Measurements from ENCODE around the gene SCP2.

Gene SCP2

GRCh38 chr1:53075761-53076163, 148.7 kb downstream of the SCP2 start:
- Histone ChIP-seq H3K4me3 (ENCODE audit: low read length) (no peak overlapping the region), H3K79me2 (ENCODE audit: control insufficient read depth, low read length) (no peaks in the 10 kb centered on the region), H3K4me2 (ENCODE audit: low read length) (no peak overlapping the region), H3K9me3 (ENCODE audit: control insufficient read depth, insufficient read depth, low read length) (no peaks in the 10 kb centered on the region), H3F3A (ENCODE audit: control insufficient read depth, insufficient read depth) (no peaks in the 10 kb centered on the region), H3K27ac (ENCODE audit: low read depth, low read length) (no peak overlapping the region), H3K27me3 (ENCODE audit: control insufficient read depth, low read length) (no peaks in the 10 kb centered on the region), H3K36me3 (ENCODE audit: control insufficient read depth, low read length) (no peaks in the 10 kb centered on the region), H3K4me1 (ENCODE audit: control insufficient read depth, low read length) (no peaks in the 10 kb centered on the region), H3K9me2 (replicated peaks; ENCODE audit: control insufficient read depth, low read length) (no peaks in the 10 kb centered on the region), H4K20me1 (ENCODE audit: control insufficient read depth, insufficient read depth, low read depth, low read length) (no peaks in the 10 kb centered on the region)
- TF ChIP-seq, protein P1, sequence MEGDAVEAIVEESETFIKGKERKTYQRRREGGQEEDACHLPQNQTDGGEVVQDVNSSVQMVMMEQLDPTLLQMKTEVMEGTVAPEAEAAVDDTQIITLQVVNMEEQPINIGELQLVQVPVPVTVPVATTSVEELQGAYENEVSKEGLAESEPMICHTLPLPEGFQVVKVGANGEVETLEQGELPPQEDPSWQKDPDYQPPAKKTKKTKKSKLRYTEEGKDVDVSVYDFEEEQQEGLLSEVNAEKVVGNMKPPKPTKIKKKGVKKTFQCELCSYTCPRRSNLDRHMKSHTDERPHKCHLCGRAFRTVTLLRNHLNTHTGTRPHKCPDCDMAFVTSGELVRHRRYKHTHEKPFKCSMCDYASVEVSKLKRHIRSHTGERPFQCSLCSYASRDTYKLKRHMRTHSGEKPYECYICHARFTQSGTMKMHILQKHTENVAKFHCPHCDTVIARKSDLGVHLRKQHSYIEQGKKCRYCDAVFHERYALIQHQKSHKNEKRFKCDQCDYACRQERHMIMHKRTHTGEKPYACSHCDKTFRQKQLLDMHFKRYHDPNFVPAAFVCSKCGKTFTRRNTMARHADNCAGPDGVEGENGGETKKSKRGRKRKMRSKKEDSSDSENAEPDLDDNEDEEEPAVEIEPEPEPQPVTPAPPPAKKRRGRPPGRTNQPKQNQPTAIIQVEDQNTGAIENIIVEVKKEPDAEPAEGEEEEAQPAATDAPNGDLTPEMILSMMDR (IDR thresholded peaks at IDR 0.05; ENCODE audit: low read depth, low read length, poor library complexity, severe bottlenecking) = no peak
- TF ChIP-seq EZH2phosphoT487 (IDR thresholded peaks at IDR 0.05; ENCODE audit: borderline replicate concordance, low read length) = no peak

- no peaks in the 10 kb centered on the region for H3K36me3 ChIP-seq (ENCODE audit: control insufficient read depth, low read length)
- H4K20me1 ChIP-seq (ENCODE audit: control insufficient read depth, insufficient read depth, low read depth, low read length) = no peaks in the 10 kb centered on the region
- no peaks in the 10 kb centered on the region for H3F3A ChIP-seq (ENCODE audit: control insufficient read depth, insufficient read depth)
- no peak overlapping the region for H3K27ac ChIP-seq (ENCODE audit: low read depth, low read length)
- H3K9me2 ChIP-seq (replicated peaks; ENCODE audit: control insufficient read depth, low read length) = no peaks in the 10 kb centered on the region
- no peaks in the 10 kb centered on the region for H3K9me3 ChIP-seq (ENCODE audit: control insufficient read depth, insufficient read depth, low read length)
- H3K79me2 ChIP-seq (ENCODE audit: control insufficient read depth, low read length) = no peaks in the 10 kb centered on the region
- H3K4me2 ChIP-seq (ENCODE audit: low read length) = no peak overlapping the region
- no peak overlapping the region for H3K4me3 ChIP-seq (ENCODE audit: low read length)
- no peaks in the 10 kb centered on the region for H3K4me1 ChIP-seq (ENCODE audit: control insufficient read depth, low read length)
- TF ChIP-seq, protein P1 (IDR thresholded peaks at IDR 0.05; ENCODE audit: low read depth, low read length, poor library complexity, severe bottlenecking) = no peak
- no peak for TF ChIP-seq EZH2phosphoT487 (IDR thresholded peaks at IDR 0.05; ENCODE audit: borderline replicate concordance, low read length)
- no peaks in the 10 kb centered on the region for H3K27me3 ChIP-seq (ENCODE audit: control insufficient read depth, low read length)
These were observed 149.1 kb downstream of the SCP2 start for GRCh38 chr1:53076165-53076564.

DNA sequence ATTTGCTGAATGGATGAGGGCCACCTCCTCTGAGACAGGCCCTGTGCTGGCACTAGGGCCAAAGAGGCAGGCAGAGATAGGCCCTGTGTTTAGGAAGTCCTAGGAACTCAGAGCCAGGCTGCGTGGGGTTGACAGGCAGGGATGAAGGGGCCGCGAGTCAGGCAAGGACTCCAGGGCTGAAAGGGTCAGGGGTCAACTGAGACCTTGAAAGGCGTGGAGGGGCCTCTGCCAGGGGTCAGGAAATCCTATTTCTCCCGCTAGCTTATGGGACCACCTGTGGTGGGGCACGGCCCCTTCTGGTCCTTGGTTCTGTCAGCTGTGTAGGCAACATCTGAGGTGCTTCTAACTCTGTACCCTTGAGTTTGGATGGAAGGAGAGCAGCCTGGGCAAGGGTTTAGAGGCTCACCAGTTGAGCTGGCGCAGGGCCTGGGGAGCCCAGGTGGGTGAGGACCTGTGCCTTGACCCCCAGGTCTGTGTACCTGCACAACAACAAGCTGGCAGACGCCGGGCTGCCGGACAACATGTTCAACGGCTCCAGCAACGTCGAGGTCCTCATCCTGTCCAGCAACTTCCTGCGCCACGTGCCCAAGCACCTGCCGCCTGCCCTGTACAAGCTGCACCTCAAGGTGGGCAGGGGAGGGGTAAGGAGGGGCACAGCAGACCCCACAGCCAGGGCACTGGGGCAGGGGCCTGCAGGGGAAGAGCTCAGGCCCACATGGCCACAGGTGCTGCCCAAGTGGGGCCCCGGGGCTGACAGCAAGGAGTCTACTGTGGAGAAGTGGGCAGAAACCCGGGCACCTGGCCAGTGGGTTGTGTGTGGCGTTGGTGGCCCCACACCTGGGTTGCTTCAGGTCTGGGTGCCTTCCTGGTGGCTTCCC, 149.9 kb downstream of the SCP2 start:
- Histone ChIP-seq H3K27ac (ENCODE audit: low read depth, low read length) (no peak overlapping the region), H3K36me3 (ENCODE audit: control insufficient read depth, low read length) (no peaks in the 10 kb centered on the region), H3K4me3 (ENCODE audit: low read length) (no peak overlapping the region), H3K4me1 (ENCODE audit: control insufficient read depth, low read length) (no peaks in the 10 kb centered on the region), H3K79me2 (ENCODE audit: control insufficient read depth, low read length) (no peaks in the 10 kb centered on the region), H3F3A (ENCODE audit: control insufficient read depth, insufficient read depth) (no peaks in the 10 kb centered on the region), H4K20me1 (ENCODE audit: control insufficient read depth, insufficient read depth, low read depth, low read length) (no peaks in the 10 kb centered on the region), H3K27me3 (ENCODE audit: control insufficient read depth, low read length) (no peaks in the 10 kb centered on the region), H3K9me2 (replicated peaks; ENCODE audit: control insufficient read depth, low read length) (no peaks in the 10 kb centered on the region), H3K9me3 (ENCODE audit: control insufficient read depth, insufficient read depth, low read length) (no peaks in the 10 kb centered on the region), H3K4me2 (ENCODE audit: low read length) (no peak overlapping the region)
- TF ChIP-seq, protein P1 (IDR thresholded peaks at IDR 0.05; ENCODE audit: low read depth, low read length, poor library complexity, severe bottlenecking) = no peak
- TF ChIP-seq EZH2phosphoT487 (IDR thresholded peaks at IDR 0.05; ENCODE audit: borderline replicate concordance, low read length) = no peak

Measured in DOHH2 (cell line).